ENCODE results near the gene UBAP2. TPM values are rescaled to one million over a fixed set of nuclear protein-coding genes. Genes with fewer than 3 reads are reported as not detected.

Gene UBAP2
- total RNA-seq, 4 donors from 2014 or later = 29.7 to 36.9 (median 34.3) TPM

DNA sequence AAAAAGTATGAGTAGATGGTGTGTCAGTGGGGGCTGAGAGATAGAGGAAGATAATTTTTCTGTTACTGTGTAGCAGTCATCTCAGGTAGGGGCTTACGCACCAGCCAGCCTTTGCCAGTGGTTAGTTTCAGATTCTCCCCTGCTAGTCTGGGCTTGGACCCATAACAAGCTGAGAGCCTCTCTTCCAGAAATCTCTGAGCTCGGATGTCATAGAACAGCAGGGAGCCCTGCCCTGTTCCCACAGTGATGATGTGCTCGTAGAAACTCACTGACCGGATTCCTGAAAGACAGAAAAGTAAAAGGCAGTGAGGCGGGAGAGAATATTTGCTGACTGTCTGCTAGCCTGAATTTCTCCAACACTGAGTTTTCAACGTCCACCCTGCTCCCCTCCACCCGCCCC is 40.6 kb upstream of the UBAP2 start:
- Histone ChIP-seq H3K4me3 (no peak overlapping the region), H3K27ac (peak overlapping the region in 2 of 4 donors; percentile 91 to 94), H3K27me3 (no peaks in the 10 kb centered on the region), H3K4me1 (peaks cover 3 to 39% (median 27%) of the 10 kb centered on the region in 4 donors), H3K36me3 (peaks cover 10 to 74% (median 10%) of the 10 kb centered on the region in 3 donors), H3K9me3 (no peaks in the 10 kb centered on the region)
- 80 to 88% methylated on average over 7 of the region's 7 CpGs for WGBS, 2 donors
- DNase-seq (ENCODE audit: low spot score in 2 of 2) = no peak
- no peak for TF ChIP-seq POLR2A (IDR thresholded peaks at IDR 0.05)
- TF ChIP-seq, protein P1, sequence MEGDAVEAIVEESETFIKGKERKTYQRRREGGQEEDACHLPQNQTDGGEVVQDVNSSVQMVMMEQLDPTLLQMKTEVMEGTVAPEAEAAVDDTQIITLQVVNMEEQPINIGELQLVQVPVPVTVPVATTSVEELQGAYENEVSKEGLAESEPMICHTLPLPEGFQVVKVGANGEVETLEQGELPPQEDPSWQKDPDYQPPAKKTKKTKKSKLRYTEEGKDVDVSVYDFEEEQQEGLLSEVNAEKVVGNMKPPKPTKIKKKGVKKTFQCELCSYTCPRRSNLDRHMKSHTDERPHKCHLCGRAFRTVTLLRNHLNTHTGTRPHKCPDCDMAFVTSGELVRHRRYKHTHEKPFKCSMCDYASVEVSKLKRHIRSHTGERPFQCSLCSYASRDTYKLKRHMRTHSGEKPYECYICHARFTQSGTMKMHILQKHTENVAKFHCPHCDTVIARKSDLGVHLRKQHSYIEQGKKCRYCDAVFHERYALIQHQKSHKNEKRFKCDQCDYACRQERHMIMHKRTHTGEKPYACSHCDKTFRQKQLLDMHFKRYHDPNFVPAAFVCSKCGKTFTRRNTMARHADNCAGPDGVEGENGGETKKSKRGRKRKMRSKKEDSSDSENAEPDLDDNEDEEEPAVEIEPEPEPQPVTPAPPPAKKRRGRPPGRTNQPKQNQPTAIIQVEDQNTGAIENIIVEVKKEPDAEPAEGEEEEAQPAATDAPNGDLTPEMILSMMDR (IDR thresholded peaks at IDR 0.05) = no peak
- TF ChIP-seq EP300 (IDR thresholded peaks at IDR 0.05) = no peak

GRCh38 chr9:34087370-34087769 is 38.7 kb upstream of the UBAP2 start:
- no peak overlapping the region for H3K4me3 ChIP-seq
- H3K36me3 ChIP-seq = peaks cover 5 to 55% (median 10%) of the 10 kb centered on the region in 3 donors
- DNase-seq (ENCODE audit: low spot score in 2 of 2) = no peak
- TF ChIP-seq, protein P1 (IDR thresholded peaks at IDR 0.05) = no peak
- TF ChIP-seq EP300 (IDR thresholded peaks at IDR 0.05) = no peak
- no peak for TF ChIP-seq POLR2A (IDR thresholded peaks at IDR 0.05)
- 33 to 35% methylated on average over 1 of the region's 1 CpG for whole genome bisulfite sequencing, 2 donors
- H3K4me1 ChIP-seq = peaks cover 3 to 57% (median 41%) of the 10 kb centered on the region in 4 donors
- peak overlapping the region; percentile 76 to 94 (median 84) for H3K27ac ChIP-seq
- H3K27me3 ChIP-seq = no peaks in the 10 kb centered on the region
- H3K9me3 ChIP-seq = no peaks in the 10 kb centered on the region

- H3K9me3 ChIP-seq = no peaks in the 10 kb centered on the region
- TF ChIP-seq POLR2A (IDR thresholded peaks at IDR 0.05) (no peak), EP300 (IDR thresholded peaks at IDR 0.05) (no peak)
- TF ChIP-seq, protein P1 (IDR thresholded peaks at IDR 0.05) = no peak
- H3K27me3 ChIP-seq = no peaks in the 10 kb centered on the region
- peaks cover 3 to 56% (median 42%) of the 10 kb centered on the region in 4 donors for H3K4me1 ChIP-seq
- H3K36me3 ChIP-seq = peaks cover 5 to 50% (median 10%) of the 10 kb centered on the region in 3 donors
- H3K4me3 ChIP-seq = no peak overlapping the region
- no peak for DNase-seq (ENCODE audit: low spot score in 2 of 2)
- H3K27ac ChIP-seq = peak overlapping the region; percentile 76 to 94 (median 84)
Observed at GRCh38 chr9:34086864-34087263, 38.2 kb upstream of the UBAP2 start.

DNA sequence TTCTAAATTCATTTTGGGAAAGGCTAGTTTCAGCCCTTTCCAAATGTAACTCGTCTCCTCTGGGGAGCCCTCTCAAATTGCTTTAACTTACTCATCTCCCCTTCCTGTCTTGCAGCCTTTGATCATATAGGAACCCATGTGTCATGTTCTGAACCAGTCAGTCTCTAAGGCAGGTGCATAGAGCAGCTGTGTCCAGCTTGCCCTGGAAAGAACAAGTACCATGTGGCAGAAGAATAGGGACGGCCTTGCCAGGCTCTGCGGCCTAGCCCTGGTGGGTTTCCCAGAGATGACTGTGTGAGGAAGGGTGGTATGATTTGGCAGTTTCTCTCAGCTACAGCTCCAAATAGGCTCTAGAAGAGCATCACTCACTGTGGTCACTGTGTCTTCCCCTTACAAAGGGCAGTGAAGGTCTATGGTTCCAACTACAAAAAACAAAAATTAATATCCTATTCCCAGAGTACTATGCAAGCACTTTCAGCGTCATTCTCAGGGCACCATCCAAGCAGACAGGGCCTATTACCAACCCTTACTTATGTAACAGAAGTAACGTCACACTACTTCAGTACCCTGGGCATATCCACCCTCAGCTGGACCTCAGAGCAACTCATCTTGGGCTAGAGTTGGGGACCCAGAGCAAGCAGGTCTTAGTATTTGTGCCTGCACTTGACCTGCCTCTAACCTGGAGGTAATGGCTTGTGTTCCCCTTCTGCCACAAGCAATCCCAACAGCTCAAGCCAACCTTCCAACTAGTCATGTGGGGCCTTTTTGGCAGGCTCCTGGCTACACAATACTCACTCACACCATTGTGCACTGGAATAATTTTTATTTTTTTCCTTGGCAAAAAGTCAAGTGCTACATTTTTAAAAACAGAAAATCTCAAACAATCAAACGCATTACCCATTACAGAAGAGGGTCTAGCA is 37.2 kb upstream of the UBAP2 start:
- 54 to 61% methylated on average over 6 of the region's 6 CpGs for WGBS, 2 donors
- Histone ChIP-seq H3K4me1 (peaks cover 3 to 56% (median 42%) of the 10 kb centered on the region in 4 donors), H3K9me3 (no peaks in the 10 kb centered on the region), H3K4me3 (no peak overlapping the region), H3K27ac (peak overlapping the region; percentile 76 to 94 (median 84)), H3K36me3 (peaks cover 5 to 39% (median 10%) of the 10 kb centered on the region in 3 donors), H3K27me3 (no peaks in the 10 kb centered on the region)
- TF ChIP-seq EP300 (IDR thresholded peaks at IDR 0.05) (peak in 1 of 2 donors; percentile 21), POLR2A (IDR thresholded peaks at IDR 0.05) (no peak)
- DNase-seq (ENCODE audit: low spot score in 2 of 2) = no peak

DNA sequence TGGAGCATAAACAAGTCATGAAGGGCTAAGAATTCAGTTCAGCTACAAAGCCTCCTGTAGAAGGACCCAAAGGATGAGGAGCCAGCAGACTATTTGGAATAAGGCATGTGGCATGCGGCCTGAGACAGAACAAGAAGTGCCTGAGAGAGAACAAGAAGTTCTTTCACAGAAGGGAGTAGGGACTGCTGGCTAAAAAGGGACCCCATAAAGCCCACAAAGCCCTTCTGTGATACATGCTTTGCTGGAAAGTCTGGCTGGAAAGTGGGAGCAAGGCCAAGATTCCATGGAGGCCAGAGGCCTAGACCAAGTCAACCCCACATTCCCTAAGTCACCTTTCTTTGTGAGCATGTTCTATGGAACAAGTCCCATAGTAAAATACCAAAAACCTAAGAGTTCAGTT is 35.9 kb upstream of the UBAP2 start:
- H3K9me3 ChIP-seq = no peaks in the 10 kb centered on the region
- peaks cover under 1 to 27% (median 10%) of the 10 kb centered on the region in 3 donors for H3K36me3 ChIP-seq
- no peaks in the 10 kb centered on the region for H3K27me3 ChIP-seq
- WGBS, 2 donors = 6 to 20% methylated on average over 1 of the region's 1 CpG
- peak; percentile 21 to 24 for DNase-seq (ENCODE audit: low spot score in 2 of 2)
- no peak for TF ChIP-seq POLR2A (IDR thresholded peaks at IDR 0.05)
- peak; percentile 81 to 90 for TF ChIP-seq EP300 (IDR thresholded peaks at IDR 0.05)
- TF ChIP-seq, protein P1 (IDR thresholded peaks at IDR 0.05) = no peak
- peaks cover 3 to 56% (median 42%) of the 10 kb centered on the region in 4 donors for H3K4me1 ChIP-seq
- peak overlapping the region; percentile 76 to 94 (median 84) for H3K27ac ChIP-seq
- no peak overlapping the region for H3K4me3 ChIP-seq

Measured in tibial nerve (tissue), 4 donors.